ENCODE measurements around the gene STAT4.

Gene STAT4

GRCh38 chr2:191078165-191078867 is 72.5 kb downstream of the STAT4 start:
- no peak for DNase-seq

- DNase-seq = no peak
Measured at GRCh38 chr2:191070276-191070675, 80.5 kb downstream of the STAT4 start.

- DNase-seq = no peak
Measured at GRCh38 chr2:191069606-191070005, 81.2 kb downstream of the STAT4 start.

- DNase-seq = no peak
Measured at GRCh38 chr2:191066919-191067233, 83.9 kb downstream of the STAT4 start.

GRCh38 chr2:191066197-191066918 is 84.4 kb downstream of the STAT4 start:
- DNase-seq = no peak

- no peak for DNase-seq
Measured at GRCh38 chr2:191065785-191066184, 85.0 kb downstream of the STAT4 start.

- no peak for DNase-seq
Measured at GRCh38 chr2:191064590-191064989, 86.2 kb downstream of the STAT4 start.

GRCh38 chr2:191063584-191063983 is 87.2 kb downstream of the STAT4 start:
- no peak for DNase-seq

- no peak for DNase-seq
Measured at GRCh38 chr2:191061381-191061980, 89.3 kb downstream of the STAT4 start.

- no peak for DNase-seq
Measured at GRCh38 chr2:191059308-191059707, 91.5 kb downstream of the STAT4 start.

- DNase-seq = no peak
Measured at GRCh38 chr2:191056228-191056627, 94.6 kb downstream of the STAT4 start.

- no peak for DNase-seq
Measured at GRCh38 chr2:191053256-191053655, 97.5 kb downstream of the STAT4 start.

- peak; percentile 69 for DNase-seq
Measured at GRCh38 chr2:191051825-191052778, 98.7 kb downstream of the STAT4 start.

- DNase-seq = peak; percentile 46
Measured at GRCh38 chr2:191051177-191051576, 99.6 kb downstream of the STAT4 start.

GRCh38 chr2:191050640-191050987 is 100.2 kb downstream of the STAT4 start:
- DNase-seq = peak; percentile 93

GRCh38 chr2:191049728-191050639 is 100.8 kb downstream of the STAT4 start:
- peak; percentile 91 for DNase-seq

GRCh38 chr2:191048073-191048472 is 102.7 kb downstream of the STAT4 start:
- peak; percentile 36 for DNase-seq

GRCh38 chr2:191045141-191045540 is 105.7 kb downstream of the STAT4 start:
- peak; percentile 43 for DNase-seq

- DNase-seq = peak; percentile 54
Measured at GRCh38 chr2:191043438-191043837, 107.4 kb downstream of the STAT4 start.

- DNase-seq = peak; percentile 65
Measured at GRCh38 chr2:191041418-191042161, 109.2 kb downstream of the STAT4 start.

GRCh38 chr2:191039616-191040015 is 111.2 kb downstream of the STAT4 start:
- no peak for DNase-seq
